ENCODE measurements around the gene MRE11. TPM values are rescaled to one million over a fixed set of nuclear protein-coding genes. Genes with fewer than 3 reads are reported as not detected.

The MRE11 gene
- total and polyA plus RNA-seq, 7 donors = 1.9 to 9.0 (median 7.9) TPM

GRCh38 chr11:94519478-94520084, 25.9 kb upstream of the MRE11 start:
- Histone ChIP-seq H3K27ac (no peak overlapping the region), H3K4me1 (no peaks in the 10 kb centered on the region), H3K4me3 (no peak overlapping the region), H3K27me3 (ENCODE audit: insufficient read depth in 3 of 3, low read length in 2 of 3) (no peaks in the 10 kb centered on the region), H3K9me3 (no peaks in the 10 kb centered on the region), H3K36me3 (ENCODE audit: insufficient read depth in 1 of 2, low read depth in 1 of 2) (no peaks in the 10 kb centered on the region)
- 6 to 19% (median 14%) methylated on average over 5 of the region's 5 CpGs for WGBS, 3 donors
- DNase-seq (no peak), ATAC-seq (peak in 1 of 4 donors; percentile 76)
- intact Hi-C loops (cut with DNase I) = loop anchor here (2.0 to 5.0 kb wide), 4 partner anchors 43 to 83 kb away; no protein-coding TSS in a partner anchor
- peak; percentile 71 for TF ChIP-seq CTCF (IDR thresholded peaks at IDR 0.05)

GRCh38 chr11:94518300-94518699, 24.7 kb upstream of the MRE11 start:
- intact Hi-C loops (cut with DNase I) = no loop called here
- no peaks in the 10 kb centered on the region for H3K36me3 ChIP-seq (ENCODE audit: insufficient read depth in 1 of 2, low read depth in 1 of 2)
- H3K9me3 ChIP-seq = no peaks in the 10 kb centered on the region
- DNase-seq (no peak), ATAC-seq (no peak)
- 38 to 56% (median 38%) methylated on average over 4 of the region's 4 CpGs for WGBS, 3 donors
- H3K27me3 ChIP-seq (ENCODE audit: insufficient read depth in 3 of 3, low read length in 2 of 3) = no peaks in the 10 kb centered on the region
- no peaks in the 10 kb centered on the region for H3K4me1 ChIP-seq
- no peak overlapping the region for H3K4me3 ChIP-seq
- TF ChIP-seq CTCF (IDR thresholded peaks at IDR 0.05) = no peak
- no peak overlapping the region for H3K27ac ChIP-seq

GRCh38 chr11:94516725-94517124, 23.1 kb upstream of the MRE11 start:
- H3K27ac ChIP-seq = no peak overlapping the region
- TF ChIP-seq CTCF (IDR thresholded peaks at IDR 0.05) = no peak
- 0 to 65% (median 56%) methylated on average over 1 of the region's 1 CpG for WGBS, 3 donors
- ATAC-seq (no peak), DNase-seq (no peak)
- no peaks in the 10 kb centered on the region for H3K4me1 ChIP-seq
- H3K9me3 ChIP-seq = no peaks in the 10 kb centered on the region
- intact Hi-C loops (cut with DNase I) = no loop called here
- no peaks in the 10 kb centered on the region for H3K36me3 ChIP-seq (ENCODE audit: insufficient read depth in 1 of 2, low read depth in 1 of 2)
- H3K4me3 ChIP-seq = no peak overlapping the region
- no peaks in the 10 kb centered on the region for H3K27me3 ChIP-seq (ENCODE audit: insufficient read depth in 3 of 3, low read length in 2 of 3)

GRCh38 chr11:94515398-94515797, 21.8 kb upstream of the MRE11 start:
- no peak for TF ChIP-seq CTCF (IDR thresholded peaks at IDR 0.05)
- Histone ChIP-seq H3K27ac (no peak overlapping the region), H3K9me3 (no peaks in the 10 kb centered on the region), H3K36me3 (ENCODE audit: insufficient read depth in 1 of 2, low read depth in 1 of 2) (no peaks in the 10 kb centered on the region), H3K27me3 (ENCODE audit: insufficient read depth in 3 of 3, low read length in 2 of 3) (no peaks in the 10 kb centered on the region), H3K4me1 (no peaks in the 10 kb centered on the region), H3K4me3 (no peak overlapping the region)
- DNase-seq (no peak), ATAC-seq (no peak)
- intact Hi-C loops (cut with DNase I) = no loop called here
- WGBS, 3 donors = 77 to 80% (median 78%) methylated on average over 2 of the region's 2 CpGs

- Histone ChIP-seq H3K4me3 (no peak overlapping the region), H3K27ac (no peak overlapping the region), H3K27me3 (ENCODE audit: insufficient read depth in 3 of 3, low read length in 2 of 3) (no peaks in the 10 kb centered on the region), H3K4me1 (no peaks in the 10 kb centered on the region), H3K36me3 (ENCODE audit: insufficient read depth in 1 of 2, low read depth in 1 of 2) (no peaks in the 10 kb centered on the region), H3K9me3 (no peaks in the 10 kb centered on the region)
- intact Hi-C loops (cut with DNase I) = no loop called here
- TF ChIP-seq CTCF (IDR thresholded peaks at IDR 0.05) = no peak
- DNase-seq = no peak
- WGBS, 3 donors = 67 to 69% (median 67%) methylated on average over 2 of the region's 2 CpGs
- no peak for ATAC-seq
These were observed 19.4 kb upstream of the MRE11 start for GRCh38 chr11:94513091-94513490.

Data from psoas muscle (tissue), 8 donors.